Measurements from ENCODE around the gene THRA.

- TF ChIP-seq POLR2A (IDR thresholded peaks at IDR 0.05) (no peak), CTCF (IDR thresholded peaks at IDR 0.05) (no peak)
Measured at GRCh38 chr17:40021451-40021971, 41.3 kb upstream of the THRA start.

All from thyroid gland (tissue), 4 donors.